RPMI7951 (cell line): ENCODE data around the gene PPARA. TPM values are rescaled to one million over a fixed set of nuclear protein-coding genes. Genes with fewer than 3 reads are reported as not detected.

ENCODE experiments used
- DNase-seq: peaks from one replicate; pipeline ENCODE4 v3.0.0-alpha.2; 2012; ENCODE audit warnings: low read depth
- total RNA-seq: library from RNA; depleted of rRNA; stranded (reverse); fragments of >200 nt; shearing (Covaris generic); gene quantifications from 2 replicates; pipeline ENCODE4 v1.2.3, GENCODE V29; 2014

Gene PPARA
- total RNA-seq, 1 experiment from 2014 or later = 16.7 TPM

- DNase-seq = no peak
Measured at GRCh38 chr22:46203601-46203980, 53.3 kb downstream of the PPARA start.

DNA sequence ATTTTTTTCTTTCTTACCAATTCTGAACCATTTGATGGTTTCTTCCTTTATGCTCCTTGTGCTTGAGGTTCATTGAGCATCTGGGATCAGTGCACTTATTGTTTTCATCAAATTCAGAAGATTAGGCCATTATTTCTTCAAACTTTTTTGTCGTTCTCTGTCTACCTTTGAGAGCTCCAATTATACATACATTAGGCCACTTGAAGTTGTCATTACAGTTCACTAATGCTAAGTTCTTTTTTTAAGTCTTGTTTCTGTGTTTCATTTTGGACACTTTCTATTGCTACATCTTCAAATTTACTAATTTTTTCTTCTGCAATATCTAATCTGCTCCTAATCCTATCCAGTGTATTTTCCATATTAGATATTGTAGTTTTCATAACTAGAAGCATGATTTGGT, 58.9 kb downstream of the PPARA start:
- DNase-seq = no peak

DNA sequence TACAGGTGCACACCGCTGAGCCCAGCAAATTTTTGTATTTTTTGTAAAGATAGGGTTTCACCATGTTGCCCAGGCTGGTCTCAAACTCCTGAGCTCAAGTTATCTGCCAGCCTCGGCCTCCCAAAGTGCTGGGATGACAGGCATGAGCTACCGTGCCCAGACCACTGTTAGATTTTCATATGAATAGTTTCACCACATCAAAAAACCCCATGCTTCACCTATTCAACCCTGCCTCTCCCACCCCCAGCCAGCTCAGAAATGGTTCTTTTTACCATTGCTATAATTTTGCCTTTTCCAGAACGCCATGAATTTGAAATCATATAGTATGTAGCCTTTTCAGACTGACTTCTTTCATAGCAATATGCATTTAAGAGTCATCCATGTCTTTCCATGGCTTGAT, 61.9 kb downstream of the PPARA start:
- no peak for DNase-seq

DNA sequence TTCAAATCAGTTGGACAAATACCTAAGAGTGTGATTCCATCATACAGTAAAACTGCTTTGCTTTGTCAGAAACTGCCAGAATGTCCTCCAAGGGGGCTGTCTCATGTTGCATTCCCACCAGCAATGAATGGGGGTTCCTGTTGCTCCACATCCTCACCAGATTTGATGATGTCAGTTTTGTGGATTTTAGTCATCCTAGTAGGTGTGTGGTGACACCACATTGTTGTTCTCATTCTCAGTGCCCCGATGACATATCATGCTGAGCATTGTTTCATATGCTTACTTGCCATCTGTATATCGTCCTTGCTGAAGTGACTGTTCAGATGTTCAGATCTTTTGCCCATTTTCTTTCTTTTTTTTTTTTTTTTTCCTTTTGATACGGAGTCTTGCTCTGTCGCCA, 62.7 kb downstream of the PPARA start:
- no peak for DNase-seq

- DNase-seq = no peak
Measured at GRCh38 chr22:46214149-46214548, 63.8 kb downstream of the PPARA start.

- no peak for DNase-seq
Measured at GRCh38 chr22:46214616-46215015, 64.3 kb downstream of the PPARA start.

GRCh38 chr22:46219636-46220035, 69.3 kb downstream of the PPARA start:
- no peak for DNase-seq

DNA sequence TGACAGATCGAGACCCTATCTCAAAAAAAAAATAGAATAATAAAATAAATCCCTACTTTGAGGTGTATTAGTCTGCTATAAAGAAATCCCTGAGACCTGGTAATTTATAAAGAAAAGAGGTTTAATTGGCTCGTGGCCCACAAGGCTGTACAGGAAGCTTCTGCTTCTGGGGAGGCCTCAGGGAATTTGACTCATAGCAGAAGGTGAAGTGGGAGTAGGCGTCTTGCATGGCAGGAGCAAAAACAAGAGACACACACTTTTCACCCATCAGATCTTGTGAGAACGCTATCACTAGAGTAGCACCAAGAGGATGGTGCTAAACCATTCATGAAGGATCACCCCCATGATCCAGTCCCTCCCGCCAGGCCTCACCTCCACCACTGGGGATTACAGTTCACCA, 70.6 kb downstream of the PPARA start:
- DNase-seq = no peak

DNA sequence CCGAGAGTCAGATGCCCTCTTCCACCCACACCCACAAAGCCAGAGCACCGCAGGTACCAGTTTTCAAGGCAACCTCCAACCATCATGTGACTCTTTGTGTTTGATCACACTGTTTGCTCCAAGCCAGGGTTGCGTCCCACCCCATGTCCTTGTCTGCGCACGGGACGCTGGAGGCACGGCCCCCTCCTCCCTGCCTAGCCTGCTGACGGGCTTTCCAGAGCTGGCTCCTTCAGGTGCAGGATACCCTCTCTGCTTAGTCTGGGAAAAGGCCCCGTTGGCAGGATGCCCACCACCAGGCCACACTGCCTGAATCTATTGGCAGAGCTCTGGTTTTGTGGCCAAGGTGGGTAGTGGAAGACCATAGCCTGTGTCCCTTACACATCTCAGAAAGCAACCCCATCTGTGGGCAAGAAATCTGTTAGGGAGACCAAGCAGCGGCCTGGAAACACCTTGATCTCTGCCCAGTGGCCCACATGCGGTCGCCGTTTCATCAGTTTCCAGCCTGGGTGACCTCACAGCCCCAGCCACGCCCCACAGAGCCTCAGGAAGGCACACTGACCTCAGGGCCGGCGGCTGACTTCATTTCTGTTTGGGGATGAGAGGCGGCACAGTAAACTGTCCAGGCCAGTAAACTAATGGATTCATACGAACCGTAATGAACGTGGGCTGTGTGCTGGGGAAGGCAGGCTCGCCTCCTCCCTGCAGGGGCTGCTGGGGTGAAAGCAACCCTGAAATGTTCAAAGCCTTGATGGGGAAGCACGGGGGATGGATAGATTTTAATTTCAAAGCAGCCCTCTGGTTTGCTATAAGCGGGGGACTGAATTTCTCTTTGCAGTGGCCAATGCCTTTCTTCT, 73.9 kb downstream of the PPARA start:
- DNase-seq = no peak

- no peak for DNase-seq
Measured at GRCh38 chr22:46224898-46225290, 74.6 kb downstream of the PPARA start.

GRCh38 chr22:46225631-46226030, 75.3 kb downstream of the PPARA start:
- DNase-seq = no peak

DNA sequence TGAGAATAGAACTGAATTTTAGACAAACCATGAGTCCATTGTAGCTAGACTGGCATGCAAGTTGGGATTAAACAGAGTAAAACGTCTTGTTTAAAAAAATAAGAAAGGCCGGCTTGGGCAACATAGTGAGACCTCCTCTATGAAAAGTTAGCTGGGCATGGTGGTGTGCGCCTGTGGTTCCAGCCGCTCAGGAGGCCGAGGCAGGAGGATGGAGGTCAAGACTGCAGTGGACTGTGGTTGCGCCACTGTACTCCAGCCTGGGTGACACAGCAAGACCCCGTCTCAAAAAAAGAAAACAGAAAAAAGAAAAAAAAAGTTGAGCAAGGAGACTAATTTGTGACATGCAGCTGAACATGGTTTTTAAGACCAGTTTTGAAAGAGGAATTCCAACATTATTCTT, 76.3 kb downstream of the PPARA start:
- no peak for DNase-seq

DNA sequence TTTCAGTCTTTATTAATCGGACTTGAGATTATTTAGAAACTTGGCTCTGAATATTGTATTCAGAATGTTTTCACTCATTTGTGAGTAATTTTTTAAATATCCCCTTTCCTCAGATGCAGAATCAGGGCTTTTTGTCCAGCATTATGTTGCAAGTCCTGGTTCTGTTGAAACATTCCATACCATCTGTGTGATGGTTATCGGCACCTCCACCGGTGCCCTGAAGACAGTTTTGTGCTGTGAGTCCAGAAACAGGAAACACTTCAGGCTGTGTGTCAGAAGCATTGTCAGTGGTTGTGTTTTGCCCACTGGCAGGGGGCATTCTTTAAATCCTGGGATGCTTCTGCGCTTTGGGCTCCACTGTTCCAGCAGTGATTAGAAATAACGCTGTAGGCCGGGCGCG, 79.4 kb downstream of the PPARA start:
- DNase-seq = no peak

- no peak for DNase-seq
Measured at GRCh38 chr22:46230262-46230901, 80.1 kb downstream of the PPARA start.

DNA sequence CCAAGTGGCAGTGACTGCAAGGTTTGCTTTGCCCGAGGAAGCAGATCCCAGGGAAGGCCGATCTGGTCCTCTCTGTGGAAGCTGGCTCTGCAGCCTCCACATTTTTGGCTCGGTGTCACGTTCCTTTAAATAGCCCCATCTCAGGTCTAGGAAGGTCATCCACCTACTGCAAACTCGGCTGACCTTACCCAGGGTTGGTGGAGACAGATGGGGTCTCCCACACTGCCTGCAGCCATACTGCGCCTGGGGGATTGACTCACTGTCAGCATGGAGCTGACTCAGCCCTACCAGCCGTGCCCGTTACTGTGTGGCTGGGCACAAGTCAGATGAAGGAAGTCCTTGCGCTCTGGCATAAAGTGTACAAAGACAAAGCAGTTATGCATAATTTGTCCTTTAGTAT, 82.9 kb downstream of the PPARA start:
- peak; percentile 76 for DNase-seq

- DNase-seq = no peak
Measured at GRCh38 chr22:46234969-46235368, 84.6 kb downstream of the PPARA start.

DNA sequence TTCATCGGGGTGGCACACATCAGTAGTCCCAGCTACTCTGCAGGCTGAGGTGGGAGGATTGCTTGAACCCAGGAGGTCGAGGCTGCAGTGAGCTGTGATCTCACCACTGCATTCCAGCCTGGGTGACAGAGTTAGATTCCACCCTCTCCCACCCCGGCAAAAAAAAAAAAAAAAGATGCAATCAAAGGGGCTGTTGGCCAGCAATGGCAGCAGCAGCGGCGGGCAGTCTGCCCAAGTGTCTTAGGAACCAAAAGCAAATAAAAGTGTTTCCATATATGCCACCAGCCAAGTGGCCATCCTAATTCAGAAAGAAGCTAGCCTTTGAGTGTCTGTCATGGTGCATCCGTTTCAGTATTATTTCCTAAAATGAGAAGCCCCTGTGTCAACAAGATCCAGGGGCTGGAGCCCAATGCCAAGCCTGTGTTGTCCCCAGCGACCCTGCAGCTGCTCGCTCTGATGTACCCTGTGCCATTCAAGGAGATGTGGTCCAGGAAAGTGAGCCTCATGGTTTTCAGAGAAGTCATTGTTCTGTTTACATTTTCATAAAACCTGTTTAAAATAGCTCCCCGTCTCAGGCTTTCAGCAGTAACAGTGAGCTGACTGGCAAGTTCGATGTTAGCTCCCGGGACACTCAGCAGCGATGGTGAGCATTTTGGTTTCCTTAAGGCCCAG, 87.3 kb downstream of the PPARA start:
- no peak for DNase-seq

GRCh38 chr22:46238541-46238940, 88.2 kb downstream of the PPARA start:
- no peak for DNase-seq

GRCh38 chr22:46239261-46240048, 89.1 kb downstream of the PPARA start:
- no peak for DNase-seq

DNA sequence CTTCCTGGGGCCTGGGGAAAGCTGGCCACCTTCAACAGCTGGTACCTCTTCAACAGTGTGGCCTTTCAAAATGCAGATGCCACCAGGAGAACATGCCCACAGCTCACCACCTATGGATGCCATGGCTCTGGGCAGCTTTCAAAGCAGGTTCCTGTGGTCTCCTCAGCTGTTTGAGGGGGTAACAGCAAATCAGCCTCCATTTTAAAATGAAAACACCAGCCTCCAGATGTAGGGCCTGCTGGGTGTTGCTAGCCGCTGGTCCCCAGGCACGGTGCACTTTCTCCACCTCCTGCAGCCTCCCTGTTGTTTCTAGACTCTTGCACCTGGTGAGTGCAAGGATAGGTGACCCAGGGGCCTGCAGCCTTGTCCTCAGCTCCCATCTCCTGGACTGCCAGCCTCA, 89.7 kb downstream of the PPARA start:
- DNase-seq = no peak

DNA sequence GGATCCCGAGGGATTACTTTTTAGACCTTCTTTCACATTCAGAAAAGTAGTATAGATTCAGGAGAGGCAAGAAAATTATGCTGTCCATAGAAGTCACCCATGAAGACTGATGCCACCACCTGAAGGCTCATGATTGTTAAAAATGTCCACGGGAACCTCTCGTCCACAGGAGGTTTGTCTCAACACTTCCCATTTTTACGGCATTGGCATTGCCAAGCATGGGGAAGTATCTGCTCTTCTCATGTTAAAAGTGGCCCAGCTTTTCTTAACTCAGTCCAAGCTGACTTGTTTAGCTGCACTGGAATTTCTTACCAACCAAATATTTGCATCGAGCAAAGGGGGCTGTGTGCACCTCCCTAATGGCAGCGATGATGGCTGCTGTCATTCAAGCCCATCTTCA, 90.2 kb downstream of the PPARA start:
- no peak for DNase-seq

DNA sequence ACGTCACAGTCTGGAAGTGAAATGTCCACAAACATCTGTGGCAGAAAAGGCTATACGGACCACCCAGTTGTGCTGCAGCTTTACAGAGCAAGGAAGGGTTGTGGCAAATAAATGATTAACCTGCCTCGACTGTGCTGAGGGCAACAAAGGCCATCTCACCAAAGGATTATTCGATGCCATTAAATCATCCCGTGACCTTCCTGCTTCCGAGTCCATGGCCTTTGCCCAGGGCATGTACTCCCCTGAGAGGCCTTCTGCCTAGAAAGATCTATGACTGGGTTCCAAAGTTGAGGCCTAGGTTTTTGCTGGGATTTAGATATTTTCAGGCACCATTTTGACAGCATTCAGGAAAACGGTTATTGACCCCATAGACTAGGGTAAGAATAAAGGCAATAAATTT, 90.6 kb downstream of the PPARA start:
- no peak for DNase-seq
